HepG2 (cell line): Measurements from ENCODE around the gene NFE2L2. TPM values are rescaled to one million over a fixed set of nuclear protein-coding genes. Genes with fewer than 3 reads are reported as not detected.

Source experiments
- FLYWCH1 ChIP-seq: sonication (generic); formaldehyde crosslinking; IDR thresholded peaks from 2 replicates; pipeline ENCODE4 v1.8.1; 2023; ENCODE audit warnings: mild to moderate bottlenecking, missing genetic modification reagents
- GRHL1 ChIP-seq: sonication (generic); formaldehyde crosslinking; conservative IDR thresholded peaks from 2 replicates; pipeline ENCODE4 v1.8.0; 2022; ENCODE audit warnings: missing genetic modification reagents
- HDAC1 ChIP-seq: sonication (generic); formaldehyde crosslinking; IDR thresholded peaks from 2 replicates; pipeline ENCODE4 v1.5.1; 2020; ENCODE audit warnings: mild to moderate bottlenecking, missing genetic modification reagents
- KDM3A ChIP-seq: IDR thresholded peaks from 2 replicates; pipeline ENCODE4 v1.6.1; 2018; ENCODE audit warnings: low read depth, missing compliant biosample characterization
- MLLT10 ChIP-seq: sonication (generic); formaldehyde crosslinking; IDR thresholded peaks from 2 replicates; pipeline ENCODE4 v1.4.0; 2020; ENCODE audit warnings: missing genetic modification reagents
- MYPOP ChIP-seq: sonication (generic); formaldehyde crosslinking; IDR thresholded peaks from 2 replicates; pipeline ENCODE4 v1.8.1; 2023; ENCODE audit warnings: mild to moderate bottlenecking, moderate library complexity, missing genetic modification reagents
- NONO ChIP-seq, 2 experiments: fragments of 450-650 bp in 1 of 2; sonication (generic) in 1 of 2; formaldehyde crosslinking in 1 of 2; IDR thresholded peaks in 1 of 2; conservative IDR thresholded peaks in 1 of 2; 2 replicates each; pipeline versions ENCODE4 v1.6.1 to v1.8.0; 2017 to 2022; ENCODE audit warnings: mild to moderate bottlenecking in 1 of 2, missing genetic modification reagents in 1 of 2, moderate library complexity in 1 of 2
- STAT6 ChIP-seq: sonication (generic); formaldehyde crosslinking; IDR thresholded peaks from 2 replicates; pipeline ENCODE4 v1.4.0; 2020; ENCODE audit warnings: missing genetic modification reagents, mild to moderate bottlenecking, borderline replicate concordance
- TAF1 ChIP-seq: sonication (generic); formaldehyde crosslinking; IDR thresholded peaks from 2 replicates; pipeline ENCODE4 v1.4.0; 2020; ENCODE audit warnings: missing genetic modification reagents
- ZFP36L1 ChIP-seq: sonication (generic); formaldehyde crosslinking; IDR thresholded peaks from 2 replicates; pipeline ENCODE4 v1.8.0; 2022; ENCODE audit warnings: mild to moderate bottlenecking, missing genetic modification reagents, moderate library complexity
- ZNF383 ChIP-seq: sonication (generic); formaldehyde crosslinking; IDR thresholded peaks from 2 replicates; pipeline ENCODE4 v1.4.0; 2020; ENCODE audit warnings: missing genetic modification reagents, mild to moderate bottlenecking, borderline replicate concordance
- ZNF589 ChIP-seq: sonication (generic); formaldehyde crosslinking; conservative IDR thresholded peaks from 2 replicates; pipeline ENCODE4 v1.8.0; 2022; ENCODE audit warnings: mild to moderate bottlenecking, moderate library complexity, missing genetic modification reagents
- ZNF660 ChIP-seq: sonication (generic); formaldehyde crosslinking; IDR thresholded peaks from 2 replicates; pipeline ENCODE4 v1.5.1; 2020; ENCODE audit warnings: mild to moderate bottlenecking, low read depth, missing genetic modification reagents, borderline replicate concordance
- polyA plus RNA-seq, 8 experiments: library from polyadenylated mRNA; depleted of rRNA in 3 of 8; stranded (reverse) in 7 of 8; unstranded in 1 of 8; fragments of >200 nt; fragmentation: Illumina TruSeq in 4 of 8; extraction: Trizol in 4 of 8; gene quantifications; 2 replicates each; pipeline versions ENCODE4 v1.2.1 to v1.2.3, GENCODE V29; 2011 to 2016; ENCODE audit warnings: low read depth in 4 of 8, missing spikeins in 1 of 8, mixed read lengths in 1 of 8; ENCODE audit not compliant: insufficient read depth in 1 of 8
- total RNA-seq, 5 experiments: library from RNA; depleted of rRNA; stranded (reverse); fragments of >200 nt; fragmentation: Illumina TruSeq; extraction: Trizol; gene quantifications; 2 replicates each; pipeline ENCODE4 v1.2.3, GENCODE V29; 2016; ENCODE audit warnings: low read depth in 1 of 5
- TF ChIP-seq, protein P1 (sequence below): sonication (generic); formaldehyde crosslinking; IDR thresholded peaks from 2 replicates; pipeline ENCODE4 v1.4.0; 2020; ENCODE audit warnings: missing genetic modification reagents, mild to moderate bottlenecking, borderline replicate concordance
- TF ChIP-seq, protein P2 (sequence below): sonication (generic); formaldehyde crosslinking; IDR thresholded peaks from 2 replicates; pipeline ENCODE4 v1.5.0; 2020; ENCODE audit warnings: mild to moderate bottlenecking, missing genetic modification reagents
- TF ChIP-seq, protein P3 (sequence below): sonication (generic); formaldehyde crosslinking; IDR thresholded peaks from 2 replicates; pipeline ENCODE4 v1.5.0; 2020; ENCODE audit warnings: missing genetic modification reagents

The NFE2L2 gene
- total and polyA plus RNA-seq, 2 of the 13 experiments (the other 11 are each of a cell fraction or from before 2014, with no cell fraction given): 84.6 to 215 TPM

- TF ChIP-seq, protein P1, sequence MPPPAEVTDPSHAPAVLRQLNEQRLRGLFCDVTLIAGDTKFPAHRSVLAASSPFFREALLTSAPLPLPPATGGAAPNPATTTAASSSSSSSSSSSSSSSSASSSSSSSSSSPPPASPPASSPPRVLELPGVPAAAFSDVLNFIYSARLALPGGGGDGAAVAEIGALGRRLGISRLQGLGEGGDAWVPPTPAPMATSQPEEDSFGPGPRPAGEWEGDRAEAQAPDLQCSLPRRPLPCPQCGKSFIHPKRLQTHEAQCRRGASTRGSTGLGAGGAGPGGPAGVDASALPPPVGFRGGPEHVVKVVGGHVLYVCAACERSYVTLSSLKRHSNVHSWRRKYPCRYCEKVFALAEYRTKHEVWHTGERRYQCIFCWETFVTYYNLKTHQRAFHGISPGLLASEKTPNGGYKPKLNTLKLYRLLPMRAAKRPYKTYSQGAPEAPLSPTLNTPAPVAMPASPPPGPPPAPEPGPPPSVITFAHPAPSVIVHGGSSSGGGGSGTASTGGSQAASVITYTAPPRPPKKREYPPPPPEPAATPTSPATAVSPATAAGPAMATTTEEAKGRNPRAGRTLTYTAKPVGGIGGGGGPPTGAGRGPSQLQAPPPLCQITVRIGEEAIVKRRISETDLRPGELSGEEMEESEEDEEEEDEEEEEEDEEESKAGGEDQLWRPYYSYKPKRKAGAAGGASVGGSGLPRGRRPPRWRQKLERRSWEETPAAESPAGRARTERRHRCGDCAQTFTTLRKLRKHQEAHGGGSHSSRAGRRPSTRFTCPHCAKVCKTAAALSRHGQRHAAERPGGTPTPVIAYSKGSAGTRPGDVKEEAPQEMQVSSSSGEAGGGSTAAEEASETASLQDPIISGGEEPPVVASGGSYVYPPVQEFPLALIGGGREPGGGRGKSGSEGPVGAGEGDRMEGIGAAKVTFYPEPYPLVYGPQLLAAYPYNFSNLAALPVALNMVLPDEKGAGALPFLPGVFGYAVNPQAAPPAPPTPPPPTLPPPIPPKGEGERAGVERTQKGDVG (CRISPR knock-in tag): no peak; the same call in 1 of the 2 replicates
- TF ChIP-seq FLYWCH1 (CRISPR knock-in tag) (no peak), NONO (IDR thresholded peaks at IDR 0.05) (no peak), NONO (CRISPR knock-in tag; conservative IDR thresholded peaks at IDR 0.05) (no peak), GRHL1 (CRISPR knock-in tag) (no peak), ZNF660 (no peak), ZNF383 (CRISPR knock-in tag) (no peak), ZFP36L1 (CRISPR knock-in tag) (peak; percentile 67; the same call in 1 of the 2 replicates), MYPOP (CRISPR knock-in tag) (peak; percentile 93), ZNF589 (CRISPR knock-in tag) (no peak), KDM3A (CRISPR knock-in tag) (0 out of 2 replicates have a peak, but pooled peaks have one; percentile 9), STAT6 (peak; percentile 81; the same call in 1 of the 2 replicates), TAF1 (peak; percentile 92), HDAC1 (CRISPR knock-in tag) (peak; percentile 63; the same call in 1 of the 2 replicates), MLLT10 (CRISPR knock-in tag) (no peak)
- TF ChIP-seq, protein P2, sequence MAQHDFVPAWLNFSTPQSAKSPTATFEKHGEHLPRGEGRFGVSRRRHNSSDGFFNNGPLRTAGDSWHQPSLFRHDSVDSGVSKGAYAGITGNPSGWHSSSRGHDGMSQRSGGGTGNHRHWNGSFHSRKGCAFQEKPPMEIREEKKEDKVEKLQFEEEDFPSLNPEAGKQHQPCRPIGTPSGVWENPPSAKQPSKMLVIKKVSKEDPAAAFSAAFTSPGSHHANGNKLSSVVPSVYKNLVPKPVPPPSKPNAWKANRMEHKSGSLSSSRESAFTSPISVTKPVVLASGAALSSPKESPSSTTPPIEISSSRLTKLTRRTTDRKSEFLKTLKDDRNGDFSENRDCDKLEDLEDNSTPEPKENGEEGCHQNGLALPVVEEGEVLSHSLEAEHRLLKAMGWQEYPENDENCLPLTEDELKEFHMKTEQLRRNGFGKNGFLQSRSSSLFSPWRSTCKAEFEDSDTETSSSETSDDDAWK (CRISPR knock-in tag): no peak
- TF ChIP-seq, protein P3, sequence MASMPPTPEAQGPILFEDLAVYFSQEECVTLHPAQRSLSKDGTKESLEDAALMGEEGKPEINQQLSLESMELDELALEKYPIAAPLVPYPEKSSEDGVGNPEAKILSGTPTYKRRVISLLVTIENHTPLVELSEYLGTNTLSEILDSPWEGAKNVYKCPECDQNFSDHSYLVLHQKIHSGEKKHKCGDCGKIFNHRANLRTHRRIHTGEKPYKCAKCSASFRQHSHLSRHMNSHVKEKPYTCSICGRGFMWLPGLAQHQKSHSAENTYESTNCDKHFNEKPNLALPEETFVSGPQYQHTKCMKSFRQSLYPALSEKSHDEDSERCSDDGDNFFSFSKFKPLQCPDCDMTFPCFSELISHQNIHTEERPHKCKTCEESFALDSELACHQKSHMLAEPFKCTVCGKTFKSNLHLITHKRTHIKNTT: no peak
Observed at GRCh38 chr2:177212106-177212890, 52.2 kb downstream of the NFE2L2 start, which contains the start of gene HNRNPA3 (continued).
